ENCODE measurements around the gene TRAF4. TPM values are rescaled to one million over a fixed set of nuclear protein-coding genes. Genes with fewer than 3 reads are reported as not detected.
A peak's percentile ranks its signal among the peaks of the same experiment; 100 is the strongest.

The TRAF4 gene
- total and polyA plus RNA-seq, 10 of the 15 experiments (the other 5 are each of a cell fraction or from before 2014, with no cell fraction given): 3.7 to 197 (median 66.4) TPM

- TF ChIP-seq RELB (IDR thresholded peaks at IDR 0.05; ENCODE audit: low read depth) (no peak), YY1 (IDR thresholded peaks at IDR 0.05; ENCODE audit: low read depth, low read length) (no peak)
Observed at GRCh38 chr17:28715217-28715616, 28.6 kb upstream of the TRAF4 start (continued).

- Histone ChIP-seq H3K79me2 (ENCODE audit: control insufficient read depth, insufficient read depth, low read length) (peaks cover 26% of the 10 kb centered on the region), H3K9ac (ENCODE audit: control insufficient read depth, insufficient read depth, low read length) (peak overlapping the region; percentile 64; the same call in 1 of the 2 replicates), H3K4me2 (ENCODE audit: control insufficient read depth, insufficient read depth) (peak overlapping the region; percentile 66), H3K4me1 (ENCODE audit: control insufficient read depth, insufficient read depth, low read length) (peaks cover 11% of the 10 kb centered on the region), H3K36me3 (ENCODE audit: control insufficient read depth in 2 of 2, insufficient read depth in 2 of 2, low read length in 1 of 2) (peaks cover 0 to 3% of the 10 kb centered on the region in 2 experiments; a peak in 2 of 4 replicates), H3K9me3 (replicated peaks; ENCODE audit: control insufficient read depth, insufficient read depth, low read length) (no peaks in the 10 kb centered on the region), H3K4me3 (peak overlapping the region; percentile 37; the same call in 1 of the 2 replicates), H4K20me1 (ENCODE audit: control insufficient read depth, insufficient read depth) (no peaks in the 10 kb centered on the region), H3K27me3 (replicated peaks in 1 of 2; ENCODE audit: control insufficient read depth in 2 of 2, insufficient read depth in 2 of 2, low read length in 1 of 2) (no peaks in the 10 kb centered on the region), H2AFZ (ENCODE audit: control insufficient read depth, low read depth, low read length) (peak overlapping the region; percentile 40), H3K27ac (ENCODE audit: control insufficient read depth, insufficient read depth) (no peak overlapping the region)
- CTCF ChIA-PET: no interaction called here
- TF ChIP-seq POLR2A (IDR thresholded peaks at IDR 0.05; ENCODE audit: low read depth, low read length) (0 out of 2 replicates have a peak, but pooled peaks have one; percentile 34), RELA (IDR thresholded peaks at IDR 0.05; ENCODE audit: borderline replicate concordance, partially characterized antibody) (no peak)
- DNase-seq (ENCODE audit: low read depth, low spot score): no peak
- no peak for FAIRE-seq
- no TSS peak for BruUV-seq (replicated peaks)
- ATAC-seq: no peak
- POLR2A ChIA-PET: interaction anchor here (1.0 kb wide), 2 partner anchors 12 to 72 kb away, joined by 3 read pairs; partner anchors contain the start of gene BLTP2
- 36% methylated on average over 46 of the region's 63 CpGs for whole genome bisulfite sequencing (ENCODE audit: insufficient coverage, insufficient replicate concordance, low lambda C conversion rate, missing lambda C conversion rate)
- SMC1A ChIA-PET (ENCODE audit: uncharacterized antibody, unreplicated experiment): interaction anchor here (1.2 to 1.4 kb wide), 2 partner anchors 10 to 55 kb away, joined by 3 to 6 read pairs; partner anchors contain the start of genes SDF2 and SUPT6H
- intact Hi-C loops (cut with micrococcal nuclease; ENCODE audit: unreplicated experiment): loop anchor here (5.0 to 10.0 kb wide), 2 partner anchors 55 to 162 kb away; partner anchors contain the start of genes SDF2, SUPT6H and UNC119
- in situ Hi-C loops (cut with MboI): no loop called here
- RAD21 ChIA-PET (ENCODE audit: unreplicated experiment): no interaction called here
Observed at GRCh38 chr17:28716740-28717577, 26.9 kb upstream of the TRAF4 start.
